Kidney (tissue), 14 donors: ENCODE data around the gene TRERF1. TPM values are rescaled to one million over a fixed set of nuclear protein-coding genes. Genes with fewer than 3 reads are reported as not detected.

ENCODE experiments used
- DNase-seq, 5 donors: peaks; one replicate each; pipeline ENCODE4 v3.0.0-alpha.2; 2013 to 2020
- FAIRE-seq: peaks from 2 replicates; lab custom pipeline; 2012; peaks lifted over from hg19 to GRCh38; lab: Jason Lieb, UNC
- H3K27ac ChIP-seq, 2 donors: one replicate each; pipeline ENCODE4 v1.7.0; 2013; ENCODE audit warnings: low read depth in 2 of 2, low read length in 2 of 2, inconsistent platforms in 1 of 2
- H3K27me3 ChIP-seq: one replicate; pipeline ENCODE4 v1.7.1; 2013; ENCODE audit warnings: low read length, inconsistent platforms; ENCODE audit not compliant: control insufficient read depth, insufficient read depth
- H3K36me3 ChIP-seq, 3 donors: one replicate each; pipeline versions ENCODE4 v1.7.0 to v1.7.1; 2013; ENCODE audit warnings: low read length in 3 of 3, control low read depth in 1 of 3, inconsistent platforms in 1 of 3; ENCODE audit not compliant: insufficient read depth in 3 of 3, control insufficient read depth in 2 of 3
- H3K4me1 ChIP-seq, 3 donors: one replicate each; pipeline versions ENCODE4 v1.7.0 to v1.7.1; 2013; ENCODE audit warnings: low read length in 3 of 3, inconsistent platforms in 1 of 3, low read depth in 1 of 3; ENCODE audit not compliant: control insufficient read depth in 2 of 3, insufficient read depth in 2 of 3
- H3K4me3 ChIP-seq, 3 donors: one replicate each; pipeline versions ENCODE4 v1.7.0 to v1.8.1; 2013; ENCODE audit warnings: low read length in 3 of 3, control low read depth in 1 of 3, inconsistent platforms in 1 of 3
- H3K9ac ChIP-seq, 3 donors: one replicate each; pipeline versions ENCODE4 v1.7.0 to v1.7.1; 2013; ENCODE audit warnings: low read length in 3 of 3, control low read depth in 1 of 3, inconsistent platforms in 1 of 3
- H3K9me3 ChIP-seq, 3 donors: one replicate each; pipeline versions ENCODE4 v1.7.0 to v1.7.1; 2013; ENCODE audit warnings: low read length in 3 of 3, control low read depth in 1 of 3, inconsistent platforms in 1 of 3; ENCODE audit not compliant: control insufficient read depth in 2 of 3, insufficient read depth in 1 of 3
- CTCF ChIP-seq: IDR thresholded peaks from 3 replicates; pipeline ENCODE4 v1.5.1; 2012; ENCODE audit warnings: mild to moderate bottlenecking, moderate library complexity, borderline replicate concordance; ENCODE audit not compliant: insufficient read depth; ENCODE audit errors: extremely low read depth
- intact Hi-C: fragments of 100-400 bp; cut with DNase I; formaldehyde crosslinking; loops from one replicate; pipeline ENCODE4 v1.11.1; 2022
- polyA plus RNA-seq: library from polyadenylated mRNA; stranded (reverse); fragments of 350-450 nt; fragmentation: Illumina TruSeq; extraction: RNeasy Lipid Tissue Mini Kit (QIAGEN cat#74804); gene quantifications from one replicate; pipeline ENCODE4 v1.2.3, GENCODE V29; 2014; ENCODE audit warnings: low read depth, low replicate concordance; ENCODE audit not compliant: insufficient read depth
- total RNA-seq: library from RNA; stranded (reverse); fragmentation: NEBNext Ultra II Directional; extraction: Animal tissue kit (Norgen Biotek cat#: 25700); gene quantifications from one replicate; pipeline ENCODE4 v1.2.1, GENCODE V29; 2021
- donor health status: control.
- donor health status: control.
- donor health status: control.
- donor health status: control.
- donor health status: control.
- donor health status: DM: yes; HTN: yes; CAD: no.
- donor health status: Normal renal cell carcinoma (clear cell type).

TRERF1 gene
- total and polyA plus RNA-seq, 2 donors from 2014 or later: 1.5 to 8.4 TPM

GRCh38 chr6:42320762-42321161 is 131.0 kb downstream of the TRERF1 start:
- intact Hi-C loops: no loop called here

DNA sequence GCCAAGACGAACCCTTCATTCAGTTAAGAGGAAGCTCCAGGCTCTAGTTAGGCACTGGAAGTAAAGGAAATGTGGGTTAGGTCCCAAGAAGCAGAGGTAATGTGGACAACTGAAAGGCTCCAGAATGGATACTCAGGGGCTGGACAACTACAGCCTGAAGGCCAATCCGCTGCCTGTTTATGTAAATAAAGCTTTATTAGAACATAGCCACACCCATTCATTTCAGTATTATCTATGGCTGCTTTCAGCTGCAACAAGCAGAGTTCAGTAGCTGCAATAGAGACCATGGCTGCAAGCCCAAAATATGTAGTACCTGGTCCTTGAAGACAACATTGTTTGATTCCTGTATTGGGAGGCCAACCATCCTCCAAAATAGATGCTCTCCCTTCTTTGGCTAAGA is 133.2 kb downstream of the TRERF1 start:
- FAIRE-seq (no peak), DNase-seq (no peak)
- no peaks in the 10 kb centered on the region for H3K36me3 ChIP-seq
- no peak overlapping the region for H3K27ac ChIP-seq
- no peaks in the 10 kb centered on the region for H3K27me3 ChIP-seq
- TF ChIP-seq CTCF: no peak
- H3K9me3 ChIP-seq: no peaks in the 10 kb centered on the region
- intact Hi-C loops: no loop called here
- H3K4me3 ChIP-seq: no peak overlapping the region
- peaks cover 0 to 8% (median 8%) of the 10 kb centered on the region in 3 donors for H3K4me1 ChIP-seq
- H3K9ac ChIP-seq: no peak overlapping the region

More at GRCh38 chr6:42320762-42321161, 131.0 kb downstream of the TRERF1 start:
- Histone ChIP-seq H3K9ac (no peak overlapping the region), H3K36me3 (no peaks in the 10 kb centered on the region), H3K27ac (no peak overlapping the region), H3K4me1 (peaks cover 0 to 2% (median 0%) of the 10 kb centered on the region in 3 donors), H3K4me3 (no peak overlapping the region), H3K27me3 (no peaks in the 10 kb centered on the region), H3K9me3 (no peaks in the 10 kb centered on the region)
- no peak for FAIRE-seq
- TF ChIP-seq CTCF: no peak
- no peak for DNase-seq

DNA sequence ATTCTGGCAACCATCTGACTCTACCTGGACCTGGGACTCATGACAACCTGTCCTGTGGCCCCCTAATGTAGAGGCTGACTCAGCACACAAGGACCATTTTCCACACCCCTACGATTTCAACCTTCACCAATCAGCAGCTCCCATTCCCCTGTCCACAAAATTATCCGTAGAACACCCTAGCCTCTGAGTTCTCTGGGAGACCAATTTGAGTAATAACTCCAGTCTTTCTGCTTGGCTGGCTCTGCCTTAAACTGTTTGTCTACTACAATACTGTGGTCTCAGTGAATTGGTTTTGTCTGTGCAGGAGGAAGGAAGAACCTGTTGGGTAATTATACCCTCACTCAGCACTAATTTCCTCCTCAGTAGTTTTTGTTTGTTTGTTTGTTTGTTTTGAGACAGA is 134.7 kb downstream of the TRERF1 start:
- no peak for FAIRE-seq
- H3K27ac ChIP-seq: no peak overlapping the region
- H3K27me3 ChIP-seq: no peaks in the 10 kb centered on the region
- TF ChIP-seq CTCF: no peak
- no peak for DNase-seq
- no peaks in the 10 kb centered on the region for H3K36me3 ChIP-seq
- no peak overlapping the region for H3K4me3 ChIP-seq
- no peaks in the 10 kb centered on the region for H3K9me3 ChIP-seq
- H3K4me1 ChIP-seq: peaks cover 0 to 10% (median 8%) of the 10 kb centered on the region in 3 donors
- H3K9ac ChIP-seq: no peak overlapping the region
- intact Hi-C loops: no loop called here
